Small intestine (tissue), 7 donors: ENCODE results near the gene VPREB3. TPM values are rescaled to one million over a fixed set of nuclear protein-coding genes. Genes with fewer than 3 reads are reported as not detected.
A peak's percentile ranks its signal among the peaks of the same experiment; 100 is the strongest.
"Not testable (repeated sequence)": the region's sequence is repeated elsewhere in the genome, so short reads cannot be mapped to it uniquely, and the experiment has no call there.

Source experiments
- DNase-seq, 2 donors: peaks; one replicate each; pipeline versions ENCODE4 v3.0.0 to v3.0.0-alpha.2; 2013
- FAIRE-seq: peaks from 2 replicates; lab custom pipeline; 2012; peaks lifted over from hg19 to GRCh38; lab: Jason Lieb, UNC
- H3K27ac ChIP-seq, 3 donors: one replicate each; pipeline ENCODE4 v1.5.1; 2013; ENCODE audit warnings: low read length in 2 of 3, mild to moderate bottlenecking in 2 of 3, control low read depth in 1 of 3, inconsistent platforms in 1 of 3, low read depth in 1 of 3, moderate library complexity in 1 of 3
- H3K27me3 ChIP-seq, 3 donors: one replicate each; pipeline ENCODE4 v1.6.1; 2013; ENCODE audit warnings: low read length in 3 of 3, inconsistent platforms in 1 of 3; ENCODE audit not compliant: control insufficient read depth in 3 of 3, insufficient read depth in 3 of 3
- H3K36me3 ChIP-seq, 3 donors: one replicate each; pipeline ENCODE4 v1.6.1; 2013; ENCODE audit warnings: low read length in 3 of 3, inconsistent platforms in 1 of 3, low read depth in 1 of 3, mild to moderate bottlenecking in 1 of 3, moderate library complexity in 1 of 3; ENCODE audit not compliant: control insufficient read depth in 3 of 3, insufficient read depth in 2 of 3
- H3K4me1 ChIP-seq, 3 donors: one replicate each; pipeline ENCODE4 v1.6.1; 2013; ENCODE audit warnings: low read length in 2 of 3, inconsistent platforms in 1 of 3, low read depth in 1 of 3, mild to moderate bottlenecking in 1 of 3, moderate library complexity in 1 of 3; ENCODE audit not compliant: control insufficient read depth in 3 of 3, insufficient read depth in 2 of 3
- H3K4me3 ChIP-seq, 3 donors: one replicate each; pipeline ENCODE4 v1.5.1; 2013; ENCODE audit warnings: low read length in 3 of 3, control low read depth in 1 of 3, inconsistent platforms in 1 of 3, low read depth in 1 of 3, mild to moderate bottlenecking in 1 of 3, moderate library complexity in 1 of 3
- H3K9me3 ChIP-seq, 2 donors: one replicate each; pipeline ENCODE4 v1.6.1; 2013; ENCODE audit warnings: low read depth in 1 of 2, low read length in 1 of 2; ENCODE audit not compliant: control insufficient read depth in 2 of 2, insufficient read depth in 1 of 2
- WGBS, 3 donors: extraction: QIAGEN DNeasy Blood & Tissue Kit; methylation state at CpG; one replicate each; pipeline ENCODE4 v1.1.7; 2013; 5-methylcytosine and 5-hydroxymethylcytosine counted together
- polyA plus RNA-seq, 4 donors: library from polyadenylated mRNA; stranded (reverse) in 3 of 4; unstranded in 1 of 4; fragments of 200-250 nt in 3 of 4; fragments of 120-200 nt in 1 of 4; gene quantifications; one replicate each; pipeline versions ENCODE4 v1.2.1 to v1.2.3, GENCODE V29; 2013
- donor health status: healthy with polysubstance abuse.
- donor health status: control.
- donor health status: control.
- donor health status: Bipolar disorder and iron deficiency.
- donor health status: healthy.

The VPREB3 gene
- polyA plus RNA-seq, 4 donors, result 0.95 to 6.2 TPM; not detected in 2

DNA sequence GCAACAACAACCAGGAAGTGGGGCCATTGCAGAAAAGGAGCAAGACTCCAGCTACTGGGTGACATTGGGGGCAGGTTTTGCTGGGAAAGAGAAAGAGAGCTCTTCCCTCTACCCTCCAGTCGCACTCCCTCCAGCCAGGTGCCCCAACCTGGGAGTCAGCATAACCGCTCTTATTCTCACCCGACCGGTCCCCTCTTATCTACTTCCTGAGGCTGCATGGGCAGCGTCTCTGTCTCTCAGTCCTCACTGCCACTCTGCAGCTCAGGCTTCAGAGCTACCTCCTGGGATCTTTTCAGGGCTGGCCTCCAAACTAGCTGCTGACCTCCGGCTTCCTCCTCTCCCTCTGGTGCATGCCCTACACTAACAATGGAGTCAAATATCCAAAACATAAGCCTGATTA lies 8.4 kb downstream of the VPREB3 start:
- 12 to 60% (median 50%) methylated on average over 6 of the region's 6 CpGs for WGBS, 3 donors

DNA sequence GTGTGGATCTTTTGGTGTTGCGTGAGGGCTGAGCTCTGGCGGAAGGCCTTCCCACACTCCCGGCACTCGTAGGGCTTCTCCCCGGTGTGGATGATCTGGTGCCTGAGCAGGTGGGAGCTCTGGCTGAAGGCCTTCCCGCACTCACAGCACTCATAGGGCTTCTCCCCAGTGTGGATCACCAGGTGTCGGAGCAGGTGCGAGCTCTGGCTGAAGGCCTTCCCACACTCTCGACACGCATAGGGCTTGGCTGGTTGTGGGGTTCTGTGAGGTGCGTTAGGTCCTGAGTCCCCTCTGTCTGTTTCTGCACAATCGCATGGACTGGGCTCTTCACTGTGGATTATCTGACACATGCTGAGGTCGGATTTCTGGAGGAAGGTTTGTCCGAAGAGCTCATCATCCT lies 9.7 kb downstream of the VPREB3 start:
- 96 to 98% (median 98%) methylated on average over 14 of the region's 14 CpGs for WGBS, 3 donors
- Histone ChIP-seq H3K4me1 (peaks cover 0 to 6% (median 0%) of the 10 kb centered on the region in 3 donors), H3K36me3 (peaks cover 0 to 35% (median 3%) of the 10 kb centered on the region in 3 donors), H3K4me3 (no peak overlapping the region), H3K9me3 (no peaks in the 10 kb centered on the region), H3K27ac (no peak overlapping the region), H3K27me3 (no peaks in the 10 kb centered on the region)
- no peak for DNase-seq
- FAIRE-seq, result no peak

More for the DNA sequence above, 8.4 kb downstream of the VPREB3 start:
- FAIRE-seq (no peak), DNase-seq (peak; percentile 36 to 56)
- Histone ChIP-seq H3K27ac (no peak overlapping the region), H3K27me3 (no peaks in the 10 kb centered on the region), H3K36me3 (peaks cover 0 to 35% (median 3%) of the 10 kb centered on the region in 3 donors), H3K9me3 (no peaks in the 10 kb centered on the region), H3K4me3 (no peak overlapping the region), H3K4me1 (peaks cover 0 to 8% (median 0%) of the 10 kb centered on the region in 3 donors)

DNA sequence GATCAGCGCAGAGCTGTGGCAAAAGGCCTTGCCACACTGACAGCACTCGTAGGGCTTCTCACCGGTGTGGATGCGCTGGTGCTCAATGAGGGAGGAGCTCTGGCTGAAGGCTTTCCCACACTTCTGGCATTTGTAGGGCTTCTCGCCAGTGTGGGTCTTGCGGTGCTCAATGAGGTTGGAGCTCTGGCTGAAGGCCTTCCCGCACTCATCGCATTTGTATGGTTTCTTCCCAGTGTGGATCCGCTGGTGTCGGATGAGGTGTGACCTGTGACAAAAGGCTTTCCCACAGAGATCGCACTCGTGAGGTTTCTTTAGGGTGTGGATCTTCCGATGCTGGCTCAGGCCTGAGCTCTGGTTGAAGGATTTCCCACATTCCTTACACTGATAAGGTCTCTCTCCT lies 10.2 kb downstream of the VPREB3 start:
- H3K36me3 ChIP-seq, result peaks cover 0 to 35% (median 3%) of the 10 kb centered on the region in 3 donors
- no peak overlapping the region for H3K4me3 ChIP-seq
- H3K9me3 ChIP-seq, result no peaks in the 10 kb centered on the region
- 96 to 97% (median 97%) methylated on average over 13 of the region's 13 CpGs for WGBS, 3 donors
- peaks cover 0 to 6% (median 0%) of the 10 kb centered on the region in 3 donors for H3K4me1 ChIP-seq
- no peak overlapping the region for H3K27ac ChIP-seq
- FAIRE-seq (no peak), DNase-seq (no peak)
- no peaks in the 10 kb centered on the region for H3K27me3 ChIP-seq

DNA sequence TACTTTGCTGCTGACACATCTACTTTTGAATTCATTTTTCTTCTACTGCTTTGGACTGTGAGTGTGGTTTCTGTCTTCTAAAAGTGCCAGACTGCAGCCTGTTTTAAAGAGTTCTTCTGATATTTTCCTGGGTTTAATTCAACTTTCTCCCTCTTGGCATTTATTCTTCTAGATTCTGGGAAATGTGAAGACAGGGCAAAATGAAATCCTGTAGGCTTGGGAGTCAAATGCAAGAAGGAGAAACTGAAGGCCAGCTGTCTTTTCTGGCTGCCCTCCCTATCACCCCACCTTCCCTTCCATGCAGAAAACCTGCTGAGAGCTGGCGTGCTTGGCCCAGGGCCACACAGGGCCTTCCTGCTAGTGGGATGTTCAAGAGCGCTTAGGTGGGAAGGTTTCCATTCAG lies 10.9 kb downstream of the VPREB3 start:
- Histone ChIP-seq H3K27me3 (no peaks in the 10 kb centered on the region), H3K36me3 (peaks cover 0 to 35% (median 3%) of the 10 kb centered on the region in 3 donors), H3K9me3 (no peaks in the 10 kb centered on the region), H3K4me3 (no peak overlapping the region), H3K27ac (no peak overlapping the region), H3K4me1 (peaks cover 0 to 6% (median 0%) of the 10 kb centered on the region in 3 donors)
- DNase-seq (no peak), FAIRE-seq (no peak)
- WGBS, 3 donors, result 62 to 91% (median 75%) methylated on average over 2 of the region's 2 CpGs

DNA sequence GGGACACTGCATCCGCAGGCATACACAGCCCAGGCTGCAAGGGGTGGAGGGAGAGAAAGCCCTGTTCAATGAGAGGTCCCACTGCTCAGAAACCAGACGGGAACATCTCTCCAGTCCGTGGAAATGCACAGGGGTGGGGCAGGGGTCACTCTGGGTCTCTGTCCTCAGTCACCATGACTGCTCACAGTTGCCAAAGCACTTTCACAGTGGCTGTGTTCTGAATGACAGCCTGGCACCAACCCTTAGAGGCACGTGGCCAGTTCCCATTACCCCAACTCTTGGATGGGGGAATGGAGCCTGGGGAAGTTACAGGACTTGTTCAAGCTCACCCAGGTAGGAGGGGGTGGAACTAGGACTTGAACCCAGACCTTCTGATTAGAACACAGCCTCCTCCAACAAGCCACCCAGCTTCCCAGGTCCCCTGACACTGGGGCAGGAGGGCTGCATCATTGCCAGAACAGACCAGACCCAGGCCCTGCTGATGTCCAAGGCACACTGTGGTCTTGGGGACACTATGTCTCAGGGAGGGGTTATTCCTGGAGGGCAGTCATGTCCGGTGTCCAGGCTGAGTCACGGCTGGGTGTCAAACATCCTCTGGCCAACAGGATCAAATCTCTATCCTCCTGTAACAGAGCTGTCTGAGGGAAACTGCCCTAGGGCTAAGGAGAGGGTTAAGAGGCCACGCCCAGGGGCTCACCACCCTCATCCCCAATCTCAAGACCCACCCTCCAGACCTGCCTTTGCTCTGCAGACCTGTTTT lies 11.5 kb downstream of the VPREB3 start:
- no peak overlapping the region for H3K4me3 ChIP-seq
- H3K27me3 ChIP-seq, result no peaks in the 10 kb centered on the region
- H3K36me3 ChIP-seq, result peaks cover 0 to 35% (median 3%) of the 10 kb centered on the region in 3 donors
- no peak for DNase-seq
- WGBS, 3 donors, result 73 to 89% (median 78%) methylated on average over 7 of the region's 7 CpGs
- no peak overlapping the region for H3K27ac ChIP-seq
- H3K9me3 ChIP-seq, result no peaks in the 10 kb centered on the region
- no peak for FAIRE-seq
- peaks cover 0 to 6% (median 0%) of the 10 kb centered on the region in 3 donors for H3K4me1 ChIP-seq

DNA sequence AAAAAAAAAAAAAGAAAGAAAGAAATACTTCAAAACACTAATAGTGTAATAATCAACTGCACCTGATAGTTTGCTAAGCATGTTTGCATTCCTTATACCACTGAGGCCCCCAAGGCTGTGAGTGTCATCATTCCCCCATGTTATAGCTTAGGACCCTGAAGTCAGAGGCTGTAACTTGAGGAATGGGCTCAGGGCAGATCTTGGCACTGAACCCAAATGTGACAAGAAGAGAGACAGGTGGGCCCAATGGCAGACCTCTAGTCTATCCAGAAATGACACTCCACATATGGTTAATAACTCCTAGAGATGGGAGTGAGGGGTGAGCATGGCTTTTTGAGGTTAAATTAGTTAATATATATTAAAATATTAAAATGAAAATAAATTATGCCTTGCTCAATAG lies 16.5 kb downstream of the VPREB3 start:
- no peak overlapping the region for H3K27ac ChIP-seq
- H3K9me3 ChIP-seq, result no peaks in the 10 kb centered on the region
- FAIRE-seq (no peak), DNase-seq (no peak)
- H3K36me3 ChIP-seq, result peaks cover 0 to 14% (median 0%) of the 10 kb centered on the region in 3 donors
- H3K4me3 ChIP-seq, result no peak overlapping the region
- H3K27me3 ChIP-seq, result no peaks in the 10 kb centered on the region
- no peaks in the 10 kb centered on the region for H3K4me1 ChIP-seq

DNA sequence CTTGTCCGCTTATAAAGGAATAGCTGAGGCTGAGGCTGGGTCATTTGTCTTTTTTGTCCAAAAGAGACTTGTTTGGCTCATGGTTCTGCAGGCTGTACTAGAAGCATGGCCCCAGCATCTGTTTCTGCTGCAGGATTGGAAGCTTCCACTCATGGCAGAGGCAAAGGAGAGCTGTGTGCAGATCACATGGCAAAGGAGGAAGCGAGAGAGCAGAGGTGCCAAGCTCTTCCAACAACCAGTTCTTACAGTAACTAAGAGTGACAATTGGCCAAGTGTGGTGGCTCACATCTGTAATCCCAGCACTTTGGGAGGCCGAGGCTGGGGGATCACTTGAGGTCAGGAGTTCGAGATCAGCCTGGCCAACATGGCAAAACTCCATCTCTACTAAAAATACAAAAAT lies 26.1 kb downstream of the VPREB3 start:
- not testable (repeated sequence) for H3K9me3 ChIP-seq, H3K27ac ChIP-seq, DNase-seq, H3K4me3 ChIP-seq, H3K36me3 ChIP-seq, H3K27me3 ChIP-seq, FAIRE-seq, H3K4me1 ChIP-seq
- 77 to 88% (median 84%) methylated on average over 4 of the region's 4 CpGs for WGBS, 3 donors

DNA sequence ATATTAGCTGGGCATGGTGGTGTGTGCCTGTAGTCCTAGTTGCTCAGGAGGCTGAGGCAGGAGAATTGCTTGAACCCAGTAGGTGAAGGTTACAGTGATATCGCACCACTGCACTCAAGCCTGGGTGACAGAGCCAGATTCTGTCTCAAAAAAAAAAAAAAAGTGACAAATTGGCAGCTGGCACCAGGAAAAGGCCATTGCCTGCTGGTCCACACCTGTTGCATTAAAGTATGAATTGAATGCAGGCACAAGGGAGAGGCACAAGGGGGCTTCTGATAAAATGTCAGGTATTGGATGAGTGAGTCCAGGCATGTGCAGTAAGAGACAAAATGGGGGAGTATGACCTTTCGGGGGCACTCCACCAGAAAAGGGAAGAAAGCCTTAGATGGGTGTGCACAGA lies 31.5 kb downstream of the VPREB3 start:
- DNase-seq (no peak), FAIRE-seq (no peak)
- Histone ChIP-seq H3K36me3 (no peaks in the 10 kb centered on the region), H3K9me3 (no peaks in the 10 kb centered on the region), H3K27ac (no peak overlapping the region), H3K4me1 (no peaks in the 10 kb centered on the region), H3K4me3 (no peak overlapping the region), H3K27me3 (no peaks in the 10 kb centered on the region)
- WGBS, 3 donors, result 60 to 79% (median 60%) methylated on average over 2 of the region's 2 CpGs
